ENCODE data around the gene CACNA2D3.

CACNA2D3 gene

GRCh38 chr3:54772746-54773145, 650.4 kb downstream of the CACNA2D3 start:
- no peak for DNase-seq
- Histone ChIP-seq H3K27ac (no peak overlapping the region), H3K9me3 (no peaks in the 10 kb centered on the region), H3K27me3 (no peaks in the 10 kb centered on the region), H3K4me1 (peaks cover 0 to 3% (median 0%) of the 10 kb centered on the region in 4 donors), H3K4me3 (no peak overlapping the region), H3K36me3 (no peaks in the 10 kb centered on the region)
- intact Hi-C loops (cut with DNase I; ENCODE audit: low total_unique reads), result no loop called here
- TF ChIP-seq CTCF (IDR thresholded peaks at IDR 0.05), result no peak

DNA sequence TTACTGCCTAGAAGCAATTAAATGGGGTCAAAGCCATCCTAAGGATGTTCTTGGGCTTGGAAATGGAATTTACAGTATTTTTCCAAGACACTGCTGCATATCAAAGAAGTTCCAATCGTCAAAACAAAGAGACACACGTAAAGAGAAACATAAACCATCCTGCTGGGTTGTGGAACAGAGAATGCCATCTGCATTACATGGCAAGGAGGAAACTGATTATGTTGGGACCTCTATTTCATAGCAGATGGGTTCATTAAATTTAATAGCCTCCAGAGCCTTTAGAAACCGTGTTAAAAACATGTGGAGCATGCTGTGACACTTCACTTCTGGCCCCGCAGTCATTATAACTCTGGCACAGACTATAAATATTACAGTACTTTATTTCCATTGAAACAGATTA, 650.9 kb downstream of the CACNA2D3 start:
- Histone ChIP-seq H3K27ac (no peak overlapping the region), H3K9me3 (no peaks in the 10 kb centered on the region), H3K4me3 (no peak overlapping the region), H3K4me1 (peaks cover 0 to 3% (median 0%) of the 10 kb centered on the region in 4 donors), H3K27me3 (no peaks in the 10 kb centered on the region), H3K36me3 (no peaks in the 10 kb centered on the region)
- intact Hi-C loops (cut with DNase I; ENCODE audit: low total_unique reads), result no loop called here
- no peak for DNase-seq
- no peak for TF ChIP-seq CTCF (IDR thresholded peaks at IDR 0.05)

- intact Hi-C loops (cut with DNase I; ENCODE audit: low total_unique reads), result no loop called here
- no peak for TF ChIP-seq CTCF (IDR thresholded peaks at IDR 0.05)
Observed at GRCh38 chr3:54776601-54777000, 654.2 kb downstream of the CACNA2D3 start.

GRCh38 chr3:54777141-54777540, 654.8 kb downstream of the CACNA2D3 start:
- DNase-seq, result no peak
- Histone ChIP-seq H3K4me3 (no peak overlapping the region), H3K27ac (no peak overlapping the region), H3K4me1 (no peaks in the 10 kb centered on the region), H3K9me3 (no peaks in the 10 kb centered on the region), H3K36me3 (no peaks in the 10 kb centered on the region), H3K27me3 (no peaks in the 10 kb centered on the region)
- no peak for TF ChIP-seq CTCF (IDR thresholded peaks at IDR 0.05)
- intact Hi-C loops (cut with DNase I; ENCODE audit: low total_unique reads), result no loop called here

More at GRCh38 chr3:54776601-54777000, 654.2 kb downstream of the CACNA2D3 start:
- no peaks in the 10 kb centered on the region for H3K9me3 ChIP-seq
- H3K27me3 ChIP-seq, result no peaks in the 10 kb centered on the region
- H3K36me3 ChIP-seq, result no peaks in the 10 kb centered on the region
- H3K4me3 ChIP-seq, result no peak overlapping the region
- H3K4me1 ChIP-seq, result no peaks in the 10 kb centered on the region
- no peak overlapping the region for H3K27ac ChIP-seq
- DNase-seq, result no peak

DNA sequence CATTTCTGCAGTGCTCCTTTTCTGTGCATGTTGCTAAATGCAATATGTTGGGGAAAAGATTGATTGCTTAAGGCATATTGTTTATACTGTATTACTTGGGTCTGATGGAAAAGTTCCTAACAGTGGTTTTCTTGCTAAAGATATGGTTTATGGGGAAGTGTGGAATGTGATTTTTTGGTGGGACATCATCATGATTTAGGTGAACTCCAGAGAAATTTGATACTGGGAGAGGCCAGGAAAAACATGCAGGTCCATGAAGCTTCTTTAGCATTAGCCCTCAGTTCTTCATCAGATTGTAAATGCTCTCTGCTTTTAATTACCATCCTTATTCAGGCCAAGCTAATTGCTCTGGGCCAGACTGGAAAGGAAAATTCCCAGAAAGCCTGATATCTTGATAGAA, 658.0 kb downstream of the CACNA2D3 start:
- Histone ChIP-seq H3K36me3 (no peaks in the 10 kb centered on the region), H3K9me3 (no peaks in the 10 kb centered on the region), H3K27ac (no peak overlapping the region), H3K4me1 (no peaks in the 10 kb centered on the region), H3K4me3 (no peak overlapping the region), H3K27me3 (no peaks in the 10 kb centered on the region)
- TF ChIP-seq CTCF (IDR thresholded peaks at IDR 0.05), result no peak
- no peak for DNase-seq
- intact Hi-C loops (cut with DNase I; ENCODE audit: low total_unique reads), result no loop called here

DNA sequence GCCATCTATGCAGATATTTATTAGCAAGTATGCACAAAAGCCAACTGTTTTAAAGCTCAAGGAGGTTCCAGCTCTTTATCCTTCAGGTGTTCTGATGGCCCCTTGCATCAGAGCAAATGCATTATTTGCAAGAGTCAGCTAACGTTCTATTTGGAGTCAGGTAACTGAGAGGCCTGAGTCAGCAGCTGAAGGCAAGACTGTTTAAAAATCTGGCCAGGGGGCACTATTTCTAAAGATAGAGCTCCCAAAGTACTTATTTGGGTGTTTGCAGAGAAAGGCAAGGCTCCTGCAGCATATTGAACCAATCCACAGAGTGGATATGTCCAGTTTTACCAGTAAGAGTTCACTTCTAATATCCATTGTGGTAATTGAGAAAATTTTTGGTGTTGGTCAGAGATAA, 659.4 kb downstream of the CACNA2D3 start:
- no peaks in the 10 kb centered on the region for H3K9me3 ChIP-seq
- H3K36me3 ChIP-seq, result no peaks in the 10 kb centered on the region
- TF ChIP-seq CTCF (IDR thresholded peaks at IDR 0.05), result no peak
- no peak overlapping the region for H3K4me3 ChIP-seq
- H3K27me3 ChIP-seq, result no peaks in the 10 kb centered on the region
- no peak overlapping the region for H3K27ac ChIP-seq
- no peak for DNase-seq
- no peaks in the 10 kb centered on the region for H3K4me1 ChIP-seq
- intact Hi-C loops (cut with DNase I; ENCODE audit: low total_unique reads), result no loop called here
